ENCODE results near the gene VGLL4. TPM values are rescaled to one million over a fixed set of nuclear protein-coding genes. Genes with fewer than 3 reads are reported as not detected.

Gene VGLL4
- total RNA-seq, 1 experiment from 2014 or later, result 42.1 TPM

- H4K20me1 ChIP-seq (ENCODE audit: control insufficient read depth, insufficient read depth, insufficient read length), result no peaks in the 10 kb centered on the region
- no peak overlapping the region for H3K9ac ChIP-seq (ENCODE audit: extremely low read depth, insufficient read length, low read length)
- H2AK5ac ChIP-seq (ENCODE audit: insufficient read length, low read length), result no peak overlapping the region
- no peak overlapping the region for H3T11ph ChIP-seq (ENCODE audit: low read length)
- DNase-seq, result no peak
- no peak overlapping the region for H3K18ac ChIP-seq (ENCODE audit: insufficient read length, low read depth, low read length)
- H3K4ac ChIP-seq (ENCODE audit: low read depth, low read length), result no peak overlapping the region
- no peak overlapping the region for H2BK120ac ChIP-seq (ENCODE audit: low read depth, low read length, poor library complexity, severe bottlenecking)
- no peaks in the 10 kb centered on the region for H3K4me1 ChIP-seq (ENCODE audit: insufficient read depth, low read length)
- whole genome bisulfite sequencing (ENCODE audit: extremely low coverage, insufficient read length, low lambda C conversion rate), result no CpG with 5 or more reads among the region's 17 CpGs
- no peak overlapping the region for H3K23ac ChIP-seq (ENCODE audit: insufficient read length, low read depth, low read length)
- H2AFZ ChIP-seq (ENCODE audit: low read length), result no peak overlapping the region
- Mint-ChIP-seq H3K36me3 (ENCODE audit: insufficient read depth in 1 of 3, low read depth in 3 of 3) (peaks cover 2 to 41% (median 28%) of the 10 kb centered on the region in 3 experiments; a peak in 6 of 7 replicates), H3K4me1 (peaks cover 8 to 11% of the 10 kb centered on the region in 2 experiments), H3K9me3 (no peaks in the 10 kb centered on the region), H3K27ac (0 out of 7 replicates have a peak overlapping the region, but pooled peaks of 1 of the 3 experiments have one; percentile 42), H3K27me3 (ENCODE audit: low read depth) (no peaks in the 10 kb centered on the region; the same call in 1 of the 2 replicates), H3K4me3 (no peak overlapping the region)
- no peaks in the 10 kb centered on the region for H3K23me2 ChIP-seq (ENCODE audit: insufficient read length, low read depth, low read length, poor library complexity, severe bottlenecking)
- peaks cover 3% of the 10 kb centered on the region for H3K79me1 ChIP-seq (ENCODE audit: insufficient read depth, low read depth, low read length, poor library complexity, severe bottlenecking)
- no peaks in the 10 kb centered on the region for H3K27me3 ChIP-seq (ENCODE audit: insufficient read depth, low read length)
- TF ChIP-seq CTCF (conservative IDR thresholded peaks at IDR 0.05), result no peak
- no peak overlapping the region for H3K56ac ChIP-seq (ENCODE audit: insufficient read length, low read depth, low read length)
- H2BK12ac ChIP-seq (ENCODE audit: insufficient read length, low read depth, low read length), result no peak overlapping the region
- no peak overlapping the region for H4K91ac ChIP-seq (ENCODE audit: insufficient read length, low read depth, low read length)
- H4K8ac ChIP-seq (replicated peaks; ENCODE audit: insufficient read length, low read depth, low read length), result no peak overlapping the region
- H2BK5ac ChIP-seq (ENCODE audit: insufficient read length, low read length), result no peak overlapping the region
- H3K79me2 ChIP-seq (ENCODE audit: insufficient read depth, low read length), result no peaks in the 10 kb centered on the region
- H2BK20ac ChIP-seq (ENCODE audit: low read depth, low read length, poor library complexity, severe bottlenecking), result no peak overlapping the region
- H3K9me3 ChIP-seq (ENCODE audit: control insufficient read depth, low read depth, low read length), result no peaks in the 10 kb centered on the region
- no peak overlapping the region; the same call in 1 of the 2 replicates for H3K14ac ChIP-seq (ENCODE audit: insufficient read depth, low read length)
- H2BK15ac ChIP-seq (ENCODE audit: low read depth, low read length), result no peak overlapping the region
- no peak overlapping the region for H3K27ac ChIP-seq (ENCODE audit: insufficient read length, low read depth, low read length)
- H4K5ac ChIP-seq (ENCODE audit: insufficient read length, low read depth, low read length), result no peak overlapping the region
- no peak overlapping the region for H3K4me2 ChIP-seq (ENCODE audit: insufficient read depth, insufficient read length, low read length)
These were observed 85.3 kb downstream of the VGLL4 start for GRCh38 chr3:11558411-11558903.

All from H9 (cell line).